A549 (cell line): ENCODE measurements around the gene FAHD2A. TPM values are rescaled to one million over a fixed set of nuclear protein-coding genes. Genes with fewer than 3 reads are reported as not detected.
"Not testable (repeated sequence)": the region's sequence is repeated elsewhere in the genome, so short reads cannot be mapped to it uniquely, and the experiment has no call there.

ENCODE experiments used
- ATAC-seq, 2 experiments: fragments of 200-7000 bp in 1 of 2; fragments of >200 bp in 1 of 2; cut with Nextera tagmentation in 1 of 2; cut with Tn5 transposase in 1 of 2; 3 replicates each; pipeline versions ENCODE4 v1.8.0 to v1.9.1; 2018 to 2020; ENCODE audit warnings: mild to moderate bottlenecking in 1 of 2, moderate library complexity in 1 of 2
- CTCF ChIA-PET: fragments of 300-600 bp; sonication (Branson Sonifier 250); formaldehyde crosslinking; extraction: SDS; loops from one replicate; lab custom pipeline; 2021; ENCODE audit warnings: antibody characterized with exemption, inconsistent platforms; lab: Yijun Ruan, JAX
- POLR2A ChIA-PET: fragments of 350-600 bp; formaldehyde crosslinking; extraction: SDS; loops from one replicate; lab custom pipeline; 2021; ENCODE audit warnings: antibody characterized with exemption, inconsistent platforms; lab: Yijun Ruan, JAX
- DNase-seq, 2 experiments: peaks; one replicate each; pipeline versions ENCODE4 v3.0.0 to v3.0.0-alpha.2; 2011 to 2016; ENCODE audit warnings: low read depth in 1 of 2, low spot score in 1 of 2
- FAIRE-seq: peaks from 2 replicates; lab custom pipeline; 2011; peaks lifted over from hg19 to GRCh38; lab: Jason Lieb, UNC
- H3K27ac ChIP-seq, 2 experiments: fragments of >200 bp; sonication (Bioruptor Twin); formaldehyde crosslinking; 3 replicates each; pipeline ENCODE4 v1.5.1; 2016 to 2017
- H3K4me1 ChIP-seq: fragments of >200 bp; sonication (Bioruptor Twin); formaldehyde crosslinking; 3 replicates; pipeline ENCODE4 v1.6.1; 2016
- H3K4me2 ChIP-seq: fragments of >200 bp; sonication (Bioruptor Twin); formaldehyde crosslinking; 3 replicates; pipeline ENCODE4 v1.6.1; 2016
- H3K4me3 ChIP-seq: fragments of >200 bp; sonication (Bioruptor Twin); formaldehyde crosslinking; 3 replicates; pipeline ENCODE4 v1.5.1; 2016
- H3K9me3 ChIP-seq: fragments of >200 bp; sonication (Bioruptor Twin); formaldehyde crosslinking; 3 replicates; pipeline ENCODE4 v1.6.1; 2016
- CBX8 ChIP-seq: fragments of 200-600 bp; sonication (generic); IDR thresholded peaks from 2 replicates; pipeline ENCODE4 v1.6.1; 2016
- CEBPB ChIP-seq, 2 experiments: fragments of >200 bp in 1 of 2; sonication (Bioruptor Twin) in 1 of 2; formaldehyde crosslinking in 1 of 2; IDR thresholded peaks; 2 replicates each; pipeline ENCODE4 v1.6.1; 2012 to 2016
- EHF ChIP-seq: fragments of 250-450 bp; sonication (Bioruptor Pico); IDR thresholded peaks from 2 replicates; pipeline ENCODE4 v1.5.0; 2020; ENCODE audit warnings: mild to moderate bottlenecking
- ESRRA ChIP-seq: fragments of 150-350 bp; IDR thresholded peaks from 2 replicates; pipeline ENCODE4 v1.6.1; 2014; ENCODE audit warnings: mild to moderate bottlenecking, low read length, borderline replicate concordance
- FOSB ChIP-seq: fragments of 250-450 bp; sonication (Bioruptor Pico); IDR thresholded peaks from 2 replicates; pipeline ENCODE4 v1.5.0; 2020; ENCODE audit warnings: mild to moderate bottlenecking, moderate library complexity
- GATA3 ChIP-seq: IDR thresholded peaks from 2 replicates; pipeline ENCODE4 v1.6.1; 2012; ENCODE audit warnings: borderline replicate concordance
- HOXB13 ChIP-seq: fragments of 250-450 bp; sonication (Bioruptor Pico); IDR thresholded peaks from 2 replicates; pipeline ENCODE4 v1.5.0; 2020; ENCODE audit warnings: low read depth, mild to moderate bottlenecking, moderate library complexity
- JUN ChIP-seq, 2 experiments: fragments of >200 bp; sonication (Bioruptor Twin); formaldehyde crosslinking; IDR thresholded peaks; 2 replicates in 1 of 2; 3 replicates in 1 of 2; pipeline ENCODE4 v1.6.1; 2016 to 2017
- MAX ChIP-seq: IDR thresholded peaks from 2 replicates; pipeline ENCODE4 v1.6.1; 2012
- MAZ ChIP-seq: fragments of 150-350 bp; IDR thresholded peaks from 2 replicates; pipeline ENCODE4 v1.6.1; 2014; ENCODE audit warnings: antibody characterized with exemption, low read depth, low read length, borderline replicate concordance
- MYC ChIP-seq: IDR thresholded peaks from 2 replicates; pipeline ENCODE4 v1.6.1; 2012; ENCODE audit warnings: mild to moderate bottlenecking, inconsistent platforms, low read length, improper control_type of control experiment, borderline replicate concordance
- NPAS2 ChIP-seq: fragments of 250-450 bp; sonication (Bioruptor Pico); IDR thresholded peaks from 2 replicates; pipeline ENCODE4 v1.8.0; 2022; ENCODE audit warnings: mild to moderate bottlenecking, moderate library complexity, borderline replicate concordance
- POLR2A ChIP-seq: IDR thresholded peaks from 2 replicates; pipeline ENCODE4 v1.6.1; 2012; ENCODE audit warnings: mild to moderate bottlenecking, low read length
- RFX5 ChIP-seq: fragments of 450-650 bp; IDR thresholded peaks from 2 replicates; pipeline ENCODE4 v1.7.1; 2014; ENCODE audit warnings: antibody characterized with exemption, mild to moderate bottlenecking, moderate library complexity
- TFCP2L1 ChIP-seq: fragments of 250-450 bp; sonication (Bioruptor Pico); IDR thresholded peaks from 2 replicates; pipeline ENCODE4 v1.5.0; 2021; ENCODE audit warnings: mild to moderate bottlenecking
- ZNF302 ChIP-seq: fragments of 250-450 bp; sonication (Bioruptor Pico); IDR thresholded peaks from 2 replicates; pipeline ENCODE4 v1.9.0; 2021; ENCODE audit warnings: inconsistent platforms, mild to moderate bottlenecking, moderate library complexity
- ZSCAN20 ChIP-seq: fragments of 250-450 bp; sonication (Bioruptor Pico); IDR thresholded peaks from 2 replicates; pipeline ENCODE4 v1.8.0; 2022; ENCODE audit warnings: mild to moderate bottlenecking, moderate library complexity
- WGBS: methylation state at CpG from one replicate; pipeline ENCODE4 v1.1.6; 2017; ENCODE audit errors: missing lambda C conversion rate; 5-methylcytosine and 5-hydroxymethylcytosine counted together
- polyA plus RNA-seq, 4 experiments: library from polyadenylated mRNA; depleted of rRNA in 3 of 4; stranded (reverse); fragments of >200 nt; fragmentation: RNase III in 1 of 4; extraction: RNeasy Plus Mini Kit Qiagen cat#74134 plus additional on column Dnase treatment in 1 of 4; gene quantifications; 2 replicates in 3 of 4; 3 replicates in 1 of 4; pipeline ENCODE4 v1.2.3, GENCODE V29; 2011 to 2017
- TF ChIP-seq, protein P1 (sequence below): fragments of >200 bp; sonication (Bioruptor Twin); formaldehyde crosslinking; IDR thresholded peaks from 3 replicates; pipeline ENCODE4 v1.5.1; 2016
- TF ChIP-seq, protein P2 (sequence below): fragments of 250-450 bp; sonication (Bioruptor Pico); IDR thresholded peaks from 2 replicates; pipeline ENCODE4 v1.5.0; 2021; ENCODE audit warnings: mild to moderate bottlenecking, moderate library complexity, borderline replicate concordance
- TF ChIP-seq, protein P3 (sequence below): fragments of 450-650 bp; IDR thresholded peaks from 2 replicates; pipeline ENCODE4 v1.6.1; 2014; ENCODE audit warnings: antibody characterized with exemption

The FAHD2A gene
- polyA plus RNA-seq, 2 of the 4 experiments (the other 2 are of a cell fraction) = 28.1 to 33.0 TPM

- 80% methylated on average over 7 of the region's 7 CpGs for WGBS
- ChIA-PET POLR2A (no interaction called here), CTCF (interaction anchor here (0.6 to 1.7 kb wide), 3 partner anchors 10 to 53 kb away, joined by 3 to 7 read pairs (median 5); no protein-coding TSS in a partner anchor)
- no peak for FAIRE-seq
- Histone ChIP-seq H3K4me2 (no peak overlapping the region), H3K27ac (no peak overlapping the region), H3K4me1 (peaks cover 8% of the 10 kb centered on the region; the same call in 1 of the 3 replicates), H3K4me3 (no peak overlapping the region), H3K9me3 (no peaks in the 10 kb centered on the region)
- no peak for DNase-seq
- ATAC-seq = no peak
- no peak for TF ChIP-seq CEBPB (IDR thresholded peaks at IDR 0.05)
- no peak for TF ChIP-seq HOXB13
- TF ChIP-seq POLR2A = no peak
- TF ChIP-seq ESRRA = no peak
- no peak for TF ChIP-seq ZNF302 (CRISPR knock-in tag)
- TF ChIP-seq ZSCAN20 (CRISPR knock-in tag) = no peak
- TF ChIP-seq GATA3 = no peak
Measured at GRCh38 chr2:95399061-95399460, 3.4 kb upstream of the FAHD2A start.

DNA sequence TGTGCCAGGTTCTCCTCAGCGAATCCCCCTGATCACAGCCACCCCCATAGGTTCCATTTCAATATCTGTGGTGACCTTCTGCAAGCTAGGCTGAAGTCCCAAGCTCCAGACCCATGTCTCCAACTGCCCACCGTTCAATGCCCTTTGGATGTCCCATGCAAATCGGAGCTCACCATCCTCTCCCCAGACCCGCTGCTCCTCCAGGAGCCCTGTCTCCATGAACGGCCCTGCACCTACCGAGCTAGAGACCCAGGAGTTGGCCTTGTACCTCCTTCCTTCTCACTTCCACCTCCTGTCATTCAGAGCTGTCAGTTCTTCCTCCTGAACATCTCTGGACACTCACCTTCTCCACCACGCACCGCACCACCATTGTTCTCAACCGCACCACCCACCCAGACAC, 1.0 kb upstream of the FAHD2A start:
- WGBS = 93% methylated on average over 9 of the region's 9 CpGs
- ChIA-PET CTCF (interaction anchor here (1.7 to 4.6 kb wide), 5 partner anchors 9 to 327 kb away, joined by 4 to 42 read pairs (median 8); no protein-coding TSS in a partner anchor), POLR2A (interaction anchor here (1.5 to 2.1 kb wide), 2 partner anchors 11 to 236 kb away, joined by 5 to 6 read pairs; partner anchors contain the start of gene ZNF2)
- Histone ChIP-seq H3K4me2 (peak overlapping the region; percentile 76), H3K4me3 (peak overlapping the region; percentile 89; the same call in 2 of the 3 replicates), H3K4me1 (peaks cover 8% of the 10 kb centered on the region; the same call in 1 of the 3 replicates), H3K9me3 (no peaks in the 10 kb centered on the region), H3K27ac (peak overlapping the region in 1 of 2 experiments; percentile 92; a peak in 3 of 6 replicates)
- TF ChIP-seq TFCP2L1 (no peak), EHF (CRISPR knock-in tag) (no peak), MYC (no peak), CBX8 (no peak), MAX (no peak), FOSB (CRISPR knock-in tag) (no peak), ZSCAN20 (CRISPR knock-in tag) (no peak), RFX5 (no peak), MAZ (no peak), JUN (IDR thresholded peaks at IDR 0.05) (no peak), CEBPB (IDR thresholded peaks at IDR 0.05) (no peak), NPAS2 (CRISPR knock-in tag) (no peak), GATA3 (no peak)
- TF ChIP-seq, protein P1, sequence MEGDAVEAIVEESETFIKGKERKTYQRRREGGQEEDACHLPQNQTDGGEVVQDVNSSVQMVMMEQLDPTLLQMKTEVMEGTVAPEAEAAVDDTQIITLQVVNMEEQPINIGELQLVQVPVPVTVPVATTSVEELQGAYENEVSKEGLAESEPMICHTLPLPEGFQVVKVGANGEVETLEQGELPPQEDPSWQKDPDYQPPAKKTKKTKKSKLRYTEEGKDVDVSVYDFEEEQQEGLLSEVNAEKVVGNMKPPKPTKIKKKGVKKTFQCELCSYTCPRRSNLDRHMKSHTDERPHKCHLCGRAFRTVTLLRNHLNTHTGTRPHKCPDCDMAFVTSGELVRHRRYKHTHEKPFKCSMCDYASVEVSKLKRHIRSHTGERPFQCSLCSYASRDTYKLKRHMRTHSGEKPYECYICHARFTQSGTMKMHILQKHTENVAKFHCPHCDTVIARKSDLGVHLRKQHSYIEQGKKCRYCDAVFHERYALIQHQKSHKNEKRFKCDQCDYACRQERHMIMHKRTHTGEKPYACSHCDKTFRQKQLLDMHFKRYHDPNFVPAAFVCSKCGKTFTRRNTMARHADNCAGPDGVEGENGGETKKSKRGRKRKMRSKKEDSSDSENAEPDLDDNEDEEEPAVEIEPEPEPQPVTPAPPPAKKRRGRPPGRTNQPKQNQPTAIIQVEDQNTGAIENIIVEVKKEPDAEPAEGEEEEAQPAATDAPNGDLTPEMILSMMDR = no peak
- TF ChIP-seq, protein P2, sequence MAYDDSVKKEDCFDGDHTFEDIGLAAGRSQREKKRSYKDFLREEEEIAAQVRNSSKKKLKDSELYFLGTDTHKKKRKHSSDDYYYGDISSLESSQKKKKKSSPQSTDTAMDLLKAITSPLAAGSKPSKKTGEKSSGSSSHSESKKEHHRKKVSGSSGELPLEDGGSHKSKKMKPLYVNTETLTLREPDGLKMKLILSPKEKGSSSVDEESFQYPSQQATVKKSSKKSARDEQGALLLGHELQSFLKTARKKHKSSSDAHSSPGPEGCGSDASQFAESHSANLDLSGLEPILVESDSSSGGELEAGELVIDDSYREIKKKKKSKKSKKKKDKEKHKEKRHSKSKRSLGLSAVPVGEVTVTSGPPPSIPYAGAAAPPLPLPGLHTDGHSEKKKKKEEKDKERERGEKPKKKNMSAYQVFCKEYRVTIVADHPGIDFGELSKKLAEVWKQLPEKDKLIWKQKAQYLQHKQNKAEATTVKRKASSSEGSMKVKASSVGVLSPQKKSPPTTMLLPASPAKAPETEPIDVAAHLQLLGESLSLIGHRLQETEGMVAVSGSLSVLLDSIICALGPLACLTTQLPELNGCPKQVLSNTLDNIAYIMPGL (CRISPR knock-in tag) = no peak
- TF ChIP-seq, protein P3, sequence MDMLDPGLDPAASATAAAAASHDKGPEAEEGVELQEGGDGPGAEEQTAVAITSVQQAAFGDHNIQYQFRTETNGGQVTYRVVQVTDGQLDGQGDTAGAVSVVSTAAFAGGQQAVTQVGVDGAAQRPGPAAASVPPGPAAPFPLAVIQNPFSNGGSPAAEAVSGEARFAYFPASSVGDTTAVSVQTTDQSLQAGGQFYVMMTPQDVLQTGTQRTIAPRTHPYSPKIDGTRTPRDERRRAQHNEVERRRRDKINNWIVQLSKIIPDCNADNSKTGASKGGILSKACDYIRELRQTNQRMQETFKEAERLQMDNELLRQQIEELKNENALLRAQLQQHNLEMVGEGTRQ = no peak
- FAIRE-seq = no peak
- no peak for ATAC-seq
- DNase-seq = no peak

- POLR2A ChIA-PET = interaction anchor here (1.0 to 2.1 kb wide), 3 partner anchors 12 to 237 kb away, joined by 3 to 6 read pairs (median 5); partner anchors contain the start of gene ZNF2
Measured at GRCh38 chr2:95402004-95402369, 521 bp upstream of the FAHD2A start.

More at GRCh38 chr2:95402004-95402369, 521 bp upstream of the FAHD2A start:
- DNase-seq = peak in 1 of 2 experiments; percentile 17
- H3K4me1 ChIP-seq, FAIRE-seq, H3K9me3 ChIP-seq: not testable (repeated sequence)
- Histone ChIP-seq H3K4me3 (peak overlapping the region; percentile 89), H3K27ac (peak overlapping the region; percentile 77 to 92), H3K4me2 (peak overlapping the region; percentile 76)
- ATAC-seq = peak; percentile 57 to 60
- CTCF ChIA-PET = interaction anchor here (1.5 to 4.6 kb wide), 8 partner anchors 9 to 327 kb away, joined by 4 to 42 read pairs (median 7); no protein-coding TSS in a partner anchor
- WGBS = 6% methylated on average over 10 of the region's 10 CpGs
